Naive B cell (primary cell): ENCODE measurements around the gene TTL. TPM values are rescaled to one million over a fixed set of nuclear protein-coding genes. Genes with fewer than 3 reads are reported as not detected.
"Not testable (repeated sequence)": the region's sequence is repeated elsewhere in the genome, so short reads cannot be mapped to it uniquely, and the experiment has no call there.

ENCODE experiments used
- ATAC-seq, 2 donors: fragments of 150-1000 bp; cut with Tn5 transposase; 2 replicates each; pipeline ENCODE4 v1.10.0; 2021; ENCODE audit warnings: low read depth in 2 of 2, mild to moderate bottlenecking in 2 of 2, moderate library complexity in 2 of 2
- DNase-seq: peaks from one replicate; pipeline ENCODE4 v3.0.0; 2022
- H3K27ac Mint-ChIP-seq, 6 donors: one replicate each; pipeline ENCODE4 v1.8.0; 2020 to 2022; ENCODE audit warnings: mild to moderate bottlenecking in 6 of 6, mixed read lengths in 6 of 6, moderate library complexity in 5 of 6, inconsistent platforms in 2 of 6
- H3K27me3 Mint-ChIP-seq, 3 donors: one replicate each; pipeline ENCODE4 v1.8.0; 2021 to 2022; ENCODE audit warnings: mixed read lengths in 3 of 3, mild to moderate bottlenecking in 1 of 3
- H3K36me3 Mint-ChIP-seq, 2 donors: one replicate each; pipeline ENCODE4 v1.8.0; 2020 to 2022; ENCODE audit warnings: mixed read lengths in 2 of 2, inconsistent platforms in 1 of 2, mild to moderate bottlenecking in 1 of 2
- H3K4me1 Mint-ChIP-seq, 3 donors: one replicate each; pipeline ENCODE4 v1.8.0; 2020 to 2022; ENCODE audit warnings: mixed read lengths in 3 of 3, inconsistent platforms in 1 of 3, mild to moderate bottlenecking in 1 of 3, moderate library complexity in 1 of 3
- H3K4me3 Mint-ChIP-seq, 8 donors: one replicate each; pipeline ENCODE4 v1.8.0; 2020 to 2022; ENCODE audit warnings: mild to moderate bottlenecking in 8 of 8, mixed read lengths in 8 of 8, moderate library complexity in 8 of 8, inconsistent platforms in 2 of 8
- H3K9me3 Mint-ChIP-seq, 7 donors: one replicate each; pipeline ENCODE4 v1.8.0; 2020 to 2022; ENCODE audit warnings: mixed read lengths in 7 of 7, mild to moderate bottlenecking in 5 of 7, inconsistent platforms in 2 of 7, moderate library complexity in 1 of 7
- polyA plus RNA-seq, 6 donors: library from polyadenylated mRNA; unstranded; fragments of 300-500 nt; fragmentation: Illumina TruSeq; gene quantifications; one replicate each; pipeline ENCODE4 v1.2.3, GENCODE V29; 2021; ENCODE audit warnings: low read depth in 6 of 6

TTL gene
- polyA plus RNA-seq, 6 donors from 2014 or later, result 1.1 to 5.8 (median 2.8) TPM

- Mint-ChIP-seq H3K4me3 (no peak overlapping the region), H3K36me3 (peaks cover 24 to 30% of the 10 kb centered on the region in 2 donors), H3K27me3 (no peaks in the 10 kb centered on the region), H3K9me3 (peaks cover 0 to 4% (median 3%) of the 10 kb centered on the region in 7 donors), H3K4me1 (no peaks in the 10 kb centered on the region), H3K27ac (no peak overlapping the region)
- no peak for ATAC-seq
- DNase-seq, result no peak
Observed at GRCh38 chr2:112516801-112517200, 34.8 kb downstream of the TTL start.

GRCh38 chr2:112518807-112519206, 36.9 kb downstream of the TTL start:
- Mint-ChIP-seq H3K4me1 (no peaks in the 10 kb centered on the region), H3K36me3 (peaks cover 43 to 46% of the 10 kb centered on the region in 2 donors), H3K27me3 (no peaks in the 10 kb centered on the region), H3K9me3 (peaks cover 0 to 4% (median 3%) of the 10 kb centered on the region in 7 donors), H3K4me3 (no peak overlapping the region), H3K27ac (no peak overlapping the region)
- DNase-seq, result no peak
- no peak for ATAC-seq

GRCh38 chr2:112519506-112519905, 37.5 kb downstream of the TTL start:
- DNase-seq, result no peak
- Mint-ChIP-seq H3K27me3 (no peaks in the 10 kb centered on the region), H3K4me3 (no peak overlapping the region), H3K9me3 (peaks cover 0 to 4% (median 2%) of the 10 kb centered on the region in 7 donors), H3K27ac (no peak overlapping the region), H3K4me1 (no peaks in the 10 kb centered on the region), H3K36me3 (peaks cover 41 to 43% of the 10 kb centered on the region in 2 donors)
- ATAC-seq, result no peak

GRCh38 chr2:112520234-112520783, 38.4 kb downstream of the TTL start:
- Mint-ChIP-seq H3K4me3 (peak overlapping the region in 2 of 8 donors; percentile 47 to 69), H3K27me3 (no peaks in the 10 kb centered on the region), H3K9me3 (peaks cover 0 to 3% (median 0%) of the 10 kb centered on the region in 7 donors), H3K4me1 (no peaks in the 10 kb centered on the region), H3K36me3 (peaks cover 33 to 35% of the 10 kb centered on the region in 2 donors), H3K27ac (peak overlapping the region in 1 of 6 donors; percentile 39)
- ATAC-seq, result no peak
- no peak for DNase-seq

GRCh38 chr2:112523291-112523777, 41.4 kb downstream of the TTL start:
- H3K27ac Mint-ChIP-seq, result no peak overlapping the region
- no peaks in the 10 kb centered on the region for H3K4me1 Mint-ChIP-seq
- DNase-seq (no peak), ATAC-seq (no peak)
- no peaks in the 10 kb centered on the region for H3K9me3 Mint-ChIP-seq
- peaks cover 32 to 33% of the 10 kb centered on the region in 2 donors for H3K36me3 Mint-ChIP-seq
- H3K27me3 Mint-ChIP-seq, result no peaks in the 10 kb centered on the region
- H3K4me3 Mint-ChIP-seq, result no peak overlapping the region

- not testable (repeated sequence) for H3K27ac Mint-ChIP-seq, ATAC-seq, H3K4me3 Mint-ChIP-seq, H3K9me3 Mint-ChIP-seq, H3K27me3 Mint-ChIP-seq, H3K4me1 Mint-ChIP-seq, DNase-seq
- peaks cover 26 to 41% of the 10 kb centered on the region in 2 donors for H3K36me3 Mint-ChIP-seq
Observed at GRCh38 chr2:112524276-112524675, 42.3 kb downstream of the TTL start.

GRCh38 chr2:112528541-112528940, 46.6 kb downstream of the TTL start:
- Mint-ChIP-seq H3K4me3 (no peak overlapping the region), H3K9me3 (no peaks in the 10 kb centered on the region), H3K36me3 (peaks cover 10 to 20% of the 10 kb centered on the region in 2 donors), H3K27me3 (no peaks in the 10 kb centered on the region), H3K4me1 (no peaks in the 10 kb centered on the region), H3K27ac (no peak overlapping the region)
- DNase-seq (no peak), ATAC-seq (no peak)

- DNase-seq (no peak), ATAC-seq (no peak)
- peaks cover 9 to 20% of the 10 kb centered on the region in 2 donors for H3K36me3 Mint-ChIP-seq
- no peaks in the 10 kb centered on the region for H3K27me3 Mint-ChIP-seq
- H3K27ac Mint-ChIP-seq, result no peak overlapping the region
- H3K9me3 Mint-ChIP-seq, result no peaks in the 10 kb centered on the region
- no peaks in the 10 kb centered on the region for H3K4me1 Mint-ChIP-seq
- H3K4me3 Mint-ChIP-seq, result no peak overlapping the region
Observed at GRCh38 chr2:112529757-112530156, 47.8 kb downstream of the TTL start.

- H3K36me3 Mint-ChIP-seq, result peaks cover 9 to 20% of the 10 kb centered on the region in 2 donors
- no peak for ATAC-seq
Observed at GRCh38 chr2:112530728-112531127, 48.8 kb downstream of the TTL start.

GRCh38 chr2:112534826-112535225, 52.9 kb downstream of the TTL start:
- no peaks in the 10 kb centered on the region for H3K4me1 Mint-ChIP-seq
- no peak overlapping the region for H3K4me3 Mint-ChIP-seq
- DNase-seq (no peak), ATAC-seq (no peak)
- H3K27ac Mint-ChIP-seq, result no peak overlapping the region
- no peaks in the 10 kb centered on the region for H3K9me3 Mint-ChIP-seq
- H3K27me3 Mint-ChIP-seq, result no peaks in the 10 kb centered on the region
- H3K36me3 Mint-ChIP-seq, result peaks cover 0 to 13% of the 10 kb centered on the region in 2 donors

More at GRCh38 chr2:112530728-112531127, 48.8 kb downstream of the TTL start:
- no peak overlapping the region for H3K27ac Mint-ChIP-seq
- H3K4me3 Mint-ChIP-seq, result no peak overlapping the region
- H3K4me1 Mint-ChIP-seq, result no peaks in the 10 kb centered on the region
- no peaks in the 10 kb centered on the region for H3K27me3 Mint-ChIP-seq
- DNase-seq, result no peak
- no peaks in the 10 kb centered on the region for H3K9me3 Mint-ChIP-seq

- H3K27me3 Mint-ChIP-seq, H3K9me3 Mint-ChIP-seq: not testable (repeated sequence)
- H3K4me1 Mint-ChIP-seq, result peaks cover 4 to 11% (median 6%) of the 10 kb centered on the region in 3 donors
Observed at GRCh38 chr2:112536665-112537064, 54.7 kb downstream of the TTL start.

GRCh38 chr2:112539306-112539705, 57.4 kb downstream of the TTL start:
- H3K9me3 Mint-ChIP-seq, result no peaks in the 10 kb centered on the region
- peaks cover 6 to 11% (median 8%) of the 10 kb centered on the region in 3 donors for H3K4me1 Mint-ChIP-seq
- H3K27ac Mint-ChIP-seq, result no peak overlapping the region
- no peak overlapping the region for H3K4me3 Mint-ChIP-seq
- ATAC-seq (no peak), DNase-seq (no peak)
- H3K36me3 Mint-ChIP-seq, result peaks cover 0 to 8% of the 10 kb centered on the region in 2 donors
- no peaks in the 10 kb centered on the region for H3K27me3 Mint-ChIP-seq

More at GRCh38 chr2:112536665-112537064, 54.7 kb downstream of the TTL start:
- not testable (repeated sequence) for H3K4me3 Mint-ChIP-seq, H3K36me3 Mint-ChIP-seq, DNase-seq, ATAC-seq, H3K27ac Mint-ChIP-seq

GRCh38 chr2:112540906-112541305, 59.0 kb downstream of the TTL start:
- ATAC-seq (no peak), DNase-seq (no peak)
- H3K27me3 Mint-ChIP-seq, result no peaks in the 10 kb centered on the region
- peak overlapping the region in 1 of 6 donors; percentile 90 for H3K27ac Mint-ChIP-seq
- H3K4me1 Mint-ChIP-seq, result peaks cover 8 to 11% (median 8%) of the 10 kb centered on the region in 3 donors
- H3K36me3 Mint-ChIP-seq, result peaks cover 0 to 8% of the 10 kb centered on the region in 2 donors
- H3K9me3 Mint-ChIP-seq, result no peaks in the 10 kb centered on the region
- H3K4me3 Mint-ChIP-seq, result peak overlapping the region in 1 of 8 donors; percentile 32

- H3K27me3 Mint-ChIP-seq, result no peaks in the 10 kb centered on the region
- DNase-seq (peak; percentile 45), ATAC-seq (peak; percentile 66 to 68)
- peaks cover 0 to 8% of the 10 kb centered on the region in 2 donors for H3K36me3 Mint-ChIP-seq
- H3K4me3 Mint-ChIP-seq, result no peak overlapping the region
- peaks cover 8 to 11% (median 8%) of the 10 kb centered on the region in 3 donors for H3K4me1 Mint-ChIP-seq
- H3K9me3 Mint-ChIP-seq, result no peaks in the 10 kb centered on the region
- H3K27ac Mint-ChIP-seq, result peak overlapping the region in 1 of 6 donors; percentile 90
Observed at GRCh38 chr2:112541315-112542122, 59.6 kb downstream of the TTL start.
